Measurements from ENCODE around the gene CITED2. TPM values are rescaled to one million over a fixed set of nuclear protein-coding genes. Genes with fewer than 3 reads are reported as not detected.

The CITED2 gene
- total RNA-seq, 1 donor from 2014 or later = 449 TPM

DNA sequence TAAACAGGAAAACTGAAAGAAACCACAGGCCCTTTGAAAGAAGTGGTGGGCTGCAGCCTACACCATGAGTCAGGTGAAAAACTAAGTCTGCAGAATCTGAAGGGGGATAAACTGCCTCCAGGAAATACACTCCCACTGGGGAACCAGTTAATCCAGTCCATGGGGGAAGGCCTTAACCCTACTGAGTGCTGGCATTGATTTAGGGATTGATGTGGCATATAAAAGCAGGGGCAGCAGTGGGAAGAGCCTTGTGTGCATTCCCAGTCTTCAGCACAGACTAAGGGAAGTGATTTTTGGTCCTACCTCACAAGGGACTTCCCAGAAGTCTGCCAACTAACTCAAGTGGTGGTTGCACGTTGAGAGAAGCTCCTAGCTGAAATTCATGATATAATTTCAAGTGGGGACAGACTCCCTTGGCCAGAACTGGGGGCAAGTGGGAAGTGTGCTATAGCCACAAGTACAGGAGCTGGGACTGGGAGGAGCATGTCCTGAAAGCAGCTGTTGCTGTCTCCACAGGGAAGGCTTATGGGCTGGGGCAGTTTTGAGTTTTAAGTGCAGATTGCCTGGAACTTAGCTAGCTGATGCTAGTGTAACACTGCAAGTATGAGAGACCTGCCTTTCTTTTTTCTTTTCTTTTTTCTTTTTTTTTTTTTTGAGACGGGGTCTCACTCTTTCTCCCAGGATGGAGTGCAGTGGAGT lies 31.2 kb downstream of the CITED2 start:
- Mint-ChIP-seq H3K36me3 (ENCODE audit: low read depth, unreplicated experiment) (no peaks in the 10 kb centered on the region), H3K4me1 (ENCODE audit: low read depth, unreplicated experiment) (peaks cover 13% of the 10 kb centered on the region), H3K27me3 (ENCODE audit: low read depth, unreplicated experiment) (no peaks in the 10 kb centered on the region), H3K27ac (ENCODE audit: unreplicated experiment) (no peak overlapping the region), H3K4me3 (ENCODE audit: unreplicated experiment) (no peak overlapping the region), H3K9me3 (ENCODE audit: unreplicated experiment) (no peaks in the 10 kb centered on the region)
- H4K20me1 ChIP-seq (ENCODE audit: insufficient read depth, low read length) = no peaks in the 10 kb centered on the region
- no peaks in the 10 kb centered on the region for H3K79me2 ChIP-seq (ENCODE audit: insufficient read depth, low read length)
- no peak for TF ChIP-seq EZH2 (IDR thresholded peaks at IDR 0.05; ENCODE audit: insufficient read depth, low read length)
- TF ChIP-seq, protein P1, sequence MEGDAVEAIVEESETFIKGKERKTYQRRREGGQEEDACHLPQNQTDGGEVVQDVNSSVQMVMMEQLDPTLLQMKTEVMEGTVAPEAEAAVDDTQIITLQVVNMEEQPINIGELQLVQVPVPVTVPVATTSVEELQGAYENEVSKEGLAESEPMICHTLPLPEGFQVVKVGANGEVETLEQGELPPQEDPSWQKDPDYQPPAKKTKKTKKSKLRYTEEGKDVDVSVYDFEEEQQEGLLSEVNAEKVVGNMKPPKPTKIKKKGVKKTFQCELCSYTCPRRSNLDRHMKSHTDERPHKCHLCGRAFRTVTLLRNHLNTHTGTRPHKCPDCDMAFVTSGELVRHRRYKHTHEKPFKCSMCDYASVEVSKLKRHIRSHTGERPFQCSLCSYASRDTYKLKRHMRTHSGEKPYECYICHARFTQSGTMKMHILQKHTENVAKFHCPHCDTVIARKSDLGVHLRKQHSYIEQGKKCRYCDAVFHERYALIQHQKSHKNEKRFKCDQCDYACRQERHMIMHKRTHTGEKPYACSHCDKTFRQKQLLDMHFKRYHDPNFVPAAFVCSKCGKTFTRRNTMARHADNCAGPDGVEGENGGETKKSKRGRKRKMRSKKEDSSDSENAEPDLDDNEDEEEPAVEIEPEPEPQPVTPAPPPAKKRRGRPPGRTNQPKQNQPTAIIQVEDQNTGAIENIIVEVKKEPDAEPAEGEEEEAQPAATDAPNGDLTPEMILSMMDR (IDR thresholded peaks at IDR 0.05; ENCODE audit: insufficient read depth, low read depth, low read length) = no peak
- H3K9ac ChIP-seq (ENCODE audit: low read length) = no peak overlapping the region
- H3K27ac ChIP-seq (ENCODE audit: low read depth, low read length) = no peak overlapping the region
- FAIRE-seq (no peak), DNase-seq (ENCODE audit: low read depth) (no peak)
- H3K4me2 ChIP-seq (ENCODE audit: low read length) = no peak overlapping the region
- no peaks in the 10 kb centered on the region for H3K9me3 ChIP-seq (ENCODE audit: insufficient read depth, low read depth, low read length)
- H3K27me3 ChIP-seq (ENCODE audit: insufficient read depth, low read length) = no peaks in the 10 kb centered on the region
- H3K4me3 ChIP-seq (ENCODE audit: insufficient read depth, low read depth, low read length) = no peak overlapping the region
- H3K36me3 ChIP-seq (ENCODE audit: insufficient read depth, low read length) = no peaks in the 10 kb centered on the region
- H3K4me1 ChIP-seq (ENCODE audit: insufficient read depth, low read length) = no peaks in the 10 kb centered on the region
- no peak overlapping the region for H2AFZ ChIP-seq (ENCODE audit: low read depth, low read length)

GRCh38 chr6:139341060-139341459 lies 33.4 kb downstream of the CITED2 start:
- Histone ChIP-seq H3K4me2 (ENCODE audit: low read length) (no peak overlapping the region), H3K27ac (ENCODE audit: low read depth, low read length) (no peak overlapping the region), H4K20me1 (ENCODE audit: insufficient read depth, low read length) (no peaks in the 10 kb centered on the region), H3K4me1 (ENCODE audit: insufficient read depth, low read length) (peaks cover 3% of the 10 kb centered on the region), H2AFZ (ENCODE audit: low read depth, low read length) (no peak overlapping the region), H3K9me3 (ENCODE audit: insufficient read depth, low read depth, low read length) (no peaks in the 10 kb centered on the region), H3K9ac (ENCODE audit: low read length) (no peak overlapping the region), H3K27me3 (ENCODE audit: insufficient read depth, low read length) (no peaks in the 10 kb centered on the region), H3K4me3 (ENCODE audit: insufficient read depth, low read depth, low read length) (no peak overlapping the region), H3K36me3 (ENCODE audit: insufficient read depth, low read length) (no peaks in the 10 kb centered on the region), H3K79me2 (ENCODE audit: insufficient read depth, low read length) (no peaks in the 10 kb centered on the region)
- H3K27me3 Mint-ChIP-seq (ENCODE audit: low read depth, unreplicated experiment) = no peaks in the 10 kb centered on the region
- H3K27ac Mint-ChIP-seq (ENCODE audit: unreplicated experiment) = no peak overlapping the region
- H3K4me3 Mint-ChIP-seq (ENCODE audit: unreplicated experiment) = no peak overlapping the region
- no peaks in the 10 kb centered on the region for H3K9me3 Mint-ChIP-seq (ENCODE audit: unreplicated experiment)
- TF ChIP-seq, protein P1 (IDR thresholded peaks at IDR 0.05; ENCODE audit: insufficient read depth, low read depth, low read length) = no peak
- TF ChIP-seq EZH2 (IDR thresholded peaks at IDR 0.05; ENCODE audit: insufficient read depth, low read length) = no peak
- FAIRE-seq (no peak), DNase-seq (ENCODE audit: low read depth) (no peak)
- no peaks in the 10 kb centered on the region for H3K36me3 Mint-ChIP-seq (ENCODE audit: low read depth, unreplicated experiment)
- peaks cover 13% of the 10 kb centered on the region for H3K4me1 Mint-ChIP-seq (ENCODE audit: low read depth, unreplicated experiment)

GRCh38 chr6:139338795-139339194 lies 35.7 kb downstream of the CITED2 start:
- Mint-ChIP-seq H3K27ac (ENCODE audit: unreplicated experiment) (no peak overlapping the region), H3K9me3 (ENCODE audit: unreplicated experiment) (no peaks in the 10 kb centered on the region), H3K27me3 (ENCODE audit: low read depth, unreplicated experiment) (no peaks in the 10 kb centered on the region), H3K4me1 (ENCODE audit: low read depth, unreplicated experiment) (peaks cover 21% of the 10 kb centered on the region), H3K36me3 (ENCODE audit: low read depth, unreplicated experiment) (no peaks in the 10 kb centered on the region), H3K4me3 (ENCODE audit: unreplicated experiment) (no peak overlapping the region)
- no peak for DNase-seq (ENCODE audit: low read depth)
- no peaks in the 10 kb centered on the region for H4K20me1 ChIP-seq (ENCODE audit: insufficient read depth, low read length)
- H3K79me2 ChIP-seq (ENCODE audit: insufficient read depth, low read length) = no peaks in the 10 kb centered on the region
- H3K4me1 ChIP-seq (ENCODE audit: insufficient read depth, low read length) = peaks cover 14% of the 10 kb centered on the region
- H3K9ac ChIP-seq (ENCODE audit: low read length) = no peak overlapping the region
- FAIRE-seq = no peak
- H3K4me3 ChIP-seq (ENCODE audit: insufficient read depth, low read depth, low read length) = no peak overlapping the region
- H3K9me3 ChIP-seq (ENCODE audit: insufficient read depth, low read depth, low read length) = no peaks in the 10 kb centered on the region
- H3K36me3 ChIP-seq (ENCODE audit: insufficient read depth, low read length) = no peaks in the 10 kb centered on the region
- TF ChIP-seq EZH2 (IDR thresholded peaks at IDR 0.05; ENCODE audit: insufficient read depth, low read length) = no peak
- TF ChIP-seq, protein P1 (IDR thresholded peaks at IDR 0.05; ENCODE audit: insufficient read depth, low read depth, low read length) = no peak
- H2AFZ ChIP-seq (ENCODE audit: low read depth, low read length) = no peak overlapping the region
- no peak overlapping the region for H3K4me2 ChIP-seq (ENCODE audit: low read length)
- no peaks in the 10 kb centered on the region for H3K27me3 ChIP-seq (ENCODE audit: insufficient read depth, low read length)
- H3K27ac ChIP-seq (ENCODE audit: low read depth, low read length) = no peak overlapping the region
